ENCODE data around the gene NUP214. TPM values are rescaled to one million over a fixed set of nuclear protein-coding genes. Genes with fewer than 3 reads are reported as not detected.
"Not testable (repeated sequence)": the region's sequence is repeated elsewhere in the genome, so short reads cannot be mapped to it uniquely, and the experiment has no call there.

NUP214 gene
- total RNA-seq, 1 experiment from 2014 or later, result 36.1 TPM

DNA sequence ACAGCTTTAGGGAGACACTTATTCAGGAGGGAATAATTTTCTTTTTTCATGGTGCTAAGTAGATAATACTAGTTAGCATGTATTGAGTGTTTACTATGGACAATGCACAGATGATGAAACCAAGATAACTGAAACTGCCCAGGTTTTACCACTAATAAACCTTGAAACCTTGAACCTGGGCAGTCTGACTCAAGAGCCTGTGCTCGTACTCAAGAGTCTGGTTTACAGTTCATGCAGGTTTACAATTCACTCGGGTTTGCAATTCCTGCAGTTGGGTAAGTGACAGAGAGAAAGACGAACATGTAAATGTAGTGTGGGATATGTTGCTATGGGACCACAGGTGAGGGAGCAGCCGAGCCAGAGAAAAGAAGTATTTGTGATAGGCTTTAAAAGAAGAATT, 28.2 kb downstream of the NUP214 start:
- Histone ChIP-seq H3K4me3 (no peak overlapping the region), H3K27me3 (no peaks in the 10 kb centered on the region), H3K9me3 (replicated peaks) (no peaks in the 10 kb centered on the region), H3K36me3 (peaks cover 71% of the 10 kb centered on the region), H3K27ac (no peak overlapping the region), H3K4me1 (no peaks in the 10 kb centered on the region)
- DNase-seq, result no peak

- not testable (repeated sequence) for H3K4me1 ChIP-seq; H3K4me3 ChIP-seq; DNase-seq; H3K27ac ChIP-seq; H3K9me3 ChIP-seq (replicated peaks); H3K27me3 ChIP-seq
- H3K36me3 ChIP-seq, result peaks cover 66% of the 10 kb centered on the region
Measured at GRCh38 chr9:131158673-131159072, 33.3 kb downstream of the NUP214 start.

- peaks cover 68% of the 10 kb centered on the region for H3K36me3 ChIP-seq
- no peak overlapping the region for H3K4me3 ChIP-seq
- H3K27me3 ChIP-seq, result no peaks in the 10 kb centered on the region
- no peak overlapping the region for H3K27ac ChIP-seq
- no peaks in the 10 kb centered on the region for H3K4me1 ChIP-seq
- no peaks in the 10 kb centered on the region for H3K9me3 ChIP-seq (replicated peaks)
- DNase-seq, result no peak
Measured at GRCh38 chr9:131160416-131161112, 35.2 kb downstream of the NUP214 start.

GRCh38 chr9:131161585-131161984, 36.2 kb downstream of the NUP214 start:
- H3K4me1 ChIP-seq, result no peaks in the 10 kb centered on the region
- H3K27ac ChIP-seq, result no peak overlapping the region
- H3K27me3 ChIP-seq, result no peaks in the 10 kb centered on the region
- H3K36me3 ChIP-seq, result peaks cover 70% of the 10 kb centered on the region
- H3K4me3 ChIP-seq, result no peak overlapping the region
- no peak for DNase-seq
- no peaks in the 10 kb centered on the region for H3K9me3 ChIP-seq (replicated peaks)

DNA sequence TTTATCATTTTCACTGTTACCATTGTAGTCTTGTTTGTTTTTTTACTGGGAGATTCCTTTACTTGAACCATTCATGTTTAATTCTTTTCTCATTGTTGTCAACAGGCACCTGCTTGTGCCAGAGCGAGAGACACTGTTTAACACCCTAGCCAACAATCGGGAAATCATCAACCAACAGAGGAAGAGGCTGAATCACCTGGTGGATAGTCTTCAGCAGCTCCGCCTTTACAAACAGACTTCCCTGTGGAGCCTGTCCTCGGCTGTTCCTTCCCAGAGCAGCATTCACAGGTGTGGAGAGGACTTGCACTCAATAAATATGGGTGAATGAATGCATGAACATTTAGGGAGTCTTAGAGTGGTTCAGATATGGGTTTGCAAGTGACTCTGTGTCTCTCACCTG, 37.5 kb downstream of the NUP214 start:
- no peaks in the 10 kb centered on the region for H3K4me1 ChIP-seq
- no peaks in the 10 kb centered on the region for H3K9me3 ChIP-seq (replicated peaks)
- no peak for DNase-seq
- H3K27me3 ChIP-seq, result no peaks in the 10 kb centered on the region
- no peak overlapping the region for H3K27ac ChIP-seq
- no peak overlapping the region for H3K4me3 ChIP-seq
- H3K36me3 ChIP-seq, result peaks cover 68% of the 10 kb centered on the region

- DNase-seq, result no peak
- Histone ChIP-seq H3K27ac (no peak overlapping the region), H3K36me3 (peaks cover 57% of the 10 kb centered on the region), H3K27me3 (no peaks in the 10 kb centered on the region), H3K9me3 (replicated peaks) (no peaks in the 10 kb centered on the region), H3K4me3 (no peak overlapping the region), H3K4me1 (no peaks in the 10 kb centered on the region)
Measured at GRCh38 chr9:131165523-131165922, 40.1 kb downstream of the NUP214 start.

- no peak for DNase-seq
- Histone ChIP-seq H3K9me3 (replicated peaks) (0 out of 2 replicates have a peak, but pooled peaks cover under 1% of the 10 kb centered on the region), H3K27me3 (no peaks in the 10 kb centered on the region), H3K36me3 (peaks cover 58% of the 10 kb centered on the region), H3K27ac (no peak overlapping the region), H3K4me1 (no peaks in the 10 kb centered on the region), H3K4me3 (no peak overlapping the region)
Measured at GRCh38 chr9:131167146-131167692, 41.8 kb downstream of the NUP214 start.

DNA sequence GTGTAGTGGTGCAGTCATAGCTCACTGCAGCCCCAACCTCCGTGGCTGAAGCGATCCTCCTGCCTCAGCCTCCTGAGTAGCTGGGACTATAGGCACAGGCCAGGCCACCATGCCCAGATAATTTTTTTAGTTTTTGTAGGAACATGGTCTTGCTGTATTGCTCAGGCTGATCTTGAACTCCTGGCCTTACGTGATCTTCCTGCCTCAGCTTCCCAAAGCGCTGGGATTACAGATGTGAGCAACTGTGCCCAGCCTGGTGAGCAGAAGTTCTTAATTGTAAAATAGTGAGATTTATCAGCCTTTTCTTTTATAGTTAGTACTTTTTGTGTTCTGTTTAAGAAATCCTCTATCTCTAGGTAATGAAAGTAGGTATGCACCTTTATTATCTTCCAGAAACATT, 42.5 kb downstream of the NUP214 start:
- no peaks in the 10 kb centered on the region for H3K4me1 ChIP-seq
- H3K9me3 ChIP-seq (replicated peaks), result 0 out of 2 replicates have a peak, but pooled peaks cover 3% of the 10 kb centered on the region
- no peak overlapping the region for H3K27ac ChIP-seq
- DNase-seq, result no peak
- no peak overlapping the region for H3K4me3 ChIP-seq
- no peaks in the 10 kb centered on the region for H3K27me3 ChIP-seq
- peaks cover 58% of the 10 kb centered on the region for H3K36me3 ChIP-seq

GRCh38 chr9:131169563-131170240, 44.3 kb downstream of the NUP214 start:
- Histone ChIP-seq H3K27me3 (no peaks in the 10 kb centered on the region), H3K27ac (no peak overlapping the region), H3K36me3 (peaks cover 50% of the 10 kb centered on the region), H3K4me1 (no peaks in the 10 kb centered on the region), H3K4me3 (no peak overlapping the region), H3K9me3 (replicated peaks) (0 out of 2 replicates have a peak, but pooled peaks cover 3% of the 10 kb centered on the region)
- DNase-seq, result no peak

- Histone ChIP-seq H3K4me3 (no peak overlapping the region), H3K36me3 (peaks cover 69% of the 10 kb centered on the region), H3K9me3 (replicated peaks) (0 out of 2 replicates have a peak, but pooled peaks cover 3% of the 10 kb centered on the region)
Measured at GRCh38 chr9:131173995-131174394, 48.6 kb downstream of the NUP214 start.

GRCh38 chr9:131174681-131175239, 49.4 kb downstream of the NUP214 start:
- Histone ChIP-seq H3K36me3 (peaks cover 72% of the 10 kb centered on the region), H3K27me3 (no peaks in the 10 kb centered on the region), H3K4me3 (no peak overlapping the region), H3K27ac (no peak overlapping the region), H3K9me3 (replicated peaks) (0 out of 2 replicates have a peak, but pooled peaks cover 3% of the 10 kb centered on the region), H3K4me1 (peaks cover 10% of the 10 kb centered on the region)
- peak in 1 of 2 experiments; percentile 10 for DNase-seq

More at GRCh38 chr9:131173995-131174394, 48.6 kb downstream of the NUP214 start:
- DNase-seq, result no peak
- Histone ChIP-seq H3K27me3 (no peaks in the 10 kb centered on the region), H3K27ac (no peak overlapping the region), H3K4me1 (peaks cover 2% of the 10 kb centered on the region; the same call in 1 of the 2 replicates)

DNA sequence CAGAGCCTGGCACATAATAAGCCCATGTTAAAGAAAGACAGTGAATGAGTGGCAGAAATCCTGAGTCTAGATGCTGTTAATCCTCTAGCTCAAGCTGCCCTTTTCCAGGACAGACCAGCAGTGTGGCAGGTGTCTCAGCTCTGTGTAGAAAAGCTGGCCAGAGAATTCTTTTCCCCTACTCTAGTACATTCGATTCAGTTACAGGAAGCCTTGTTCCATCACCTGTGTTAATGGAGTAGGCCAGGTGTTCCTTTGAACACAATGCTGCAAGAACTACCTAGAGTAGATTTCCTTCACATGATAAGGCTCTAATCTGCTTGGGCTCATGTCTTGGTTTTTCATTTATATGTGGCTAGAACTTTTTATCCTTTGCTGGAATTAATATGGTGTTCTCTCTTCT, 52.5 kb downstream of the NUP214 start:
- H3K4me3 ChIP-seq, result no peak overlapping the region
- peaks cover 72% of the 10 kb centered on the region for H3K36me3 ChIP-seq
- no peak overlapping the region for H3K27ac ChIP-seq
- no peak for DNase-seq
- H3K27me3 ChIP-seq, result no peaks in the 10 kb centered on the region
- H3K9me3 ChIP-seq (replicated peaks), result no peaks in the 10 kb centered on the region
- peaks cover 11% of the 10 kb centered on the region for H3K4me1 ChIP-seq

DNA sequence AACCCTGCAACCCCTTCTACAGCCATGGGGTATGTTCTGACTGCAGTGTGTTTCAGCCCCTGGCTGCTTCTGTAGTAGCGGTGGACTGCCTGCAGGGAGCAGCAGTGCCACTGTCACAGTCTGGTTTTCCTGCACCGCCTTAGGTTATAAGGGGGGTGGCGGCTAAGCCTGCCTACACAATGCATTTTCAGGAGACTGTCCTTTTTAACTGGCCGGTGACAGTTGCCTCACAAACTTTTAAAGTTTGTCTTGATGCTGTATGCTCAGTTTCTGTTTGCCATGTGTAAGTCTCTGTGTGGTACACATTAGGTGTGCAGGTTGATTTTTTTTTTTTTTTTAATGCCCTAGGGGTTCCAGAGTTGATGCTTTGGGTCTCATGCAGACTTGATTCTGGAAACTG, 53.0 kb downstream of the NUP214 start:
- Histone ChIP-seq H3K9me3 (replicated peaks) (no peaks in the 10 kb centered on the region), H3K27me3 (no peaks in the 10 kb centered on the region), H3K36me3 (peaks cover 77% of the 10 kb centered on the region), H3K4me3 (no peak overlapping the region), H3K4me1 (peaks cover 11% of the 10 kb centered on the region), H3K27ac (no peak overlapping the region)
- peak; percentile 81 to 88 for DNase-seq

DNA sequence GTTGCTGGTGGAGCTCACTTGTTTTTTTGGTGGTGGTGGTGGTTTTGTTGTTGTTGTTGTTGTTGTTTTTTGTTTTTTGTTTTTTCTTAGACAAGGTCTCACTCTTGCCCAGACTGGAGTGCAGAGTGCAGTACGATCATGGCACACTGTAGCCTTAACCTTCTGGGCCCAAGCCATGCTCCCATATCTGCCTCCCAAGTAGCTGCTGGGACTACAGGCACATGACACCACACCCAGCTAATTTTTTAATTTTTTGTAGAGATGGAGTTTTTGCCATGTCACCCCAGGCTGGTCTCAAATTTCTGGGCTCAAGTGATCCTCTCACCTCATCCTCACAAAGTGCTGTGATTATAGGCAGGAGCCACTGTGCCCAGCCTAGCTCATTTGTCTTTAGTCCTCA, 53.5 kb downstream of the NUP214 start:
- Histone ChIP-seq H3K9me3 (replicated peaks) (no peaks in the 10 kb centered on the region), H3K4me1 (peaks cover 11% of the 10 kb centered on the region), H3K27me3 (no peaks in the 10 kb centered on the region), H3K27ac (no peak overlapping the region), H3K36me3 (peaks cover 75% of the 10 kb centered on the region), H3K4me3 (no peak overlapping the region)
- no peak for DNase-seq
